Measurements from ENCODE around the gene GLRA1. TPM values are rescaled to one million over a fixed set of nuclear protein-coding genes. Genes with fewer than 3 reads are reported as not detected.

The GLRA1 gene
- total RNA-seq, 1 donor from 2014 or later: not detected

DNA sequence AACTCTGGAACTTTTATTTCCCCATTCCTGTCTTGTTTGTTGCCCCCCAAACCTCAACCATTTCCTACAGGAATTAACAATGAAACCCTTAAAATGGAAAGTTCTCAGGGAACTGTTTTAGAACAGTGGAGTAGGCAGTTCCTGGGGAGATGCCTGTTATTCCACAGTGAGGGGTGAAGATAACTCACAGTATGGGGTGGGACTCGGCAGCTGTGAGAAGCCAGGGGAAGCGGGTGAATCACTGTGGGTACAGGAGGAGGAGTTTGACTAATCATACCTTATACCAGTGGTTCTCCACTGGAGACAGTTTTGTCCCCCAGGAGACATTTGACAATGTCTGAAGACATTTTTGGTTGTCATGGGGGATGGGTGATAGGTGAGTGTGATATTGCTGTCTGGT lies 36.9 kb upstream of the GLRA1 start:
- Mint-ChIP-seq H3K27me3 (ENCODE audit: unreplicated experiment) (peaks cover 5% of the 10 kb centered on the region), H3K9me3 (ENCODE audit: unreplicated experiment) (no peaks in the 10 kb centered on the region), H3K36me3 (ENCODE audit: low read depth, unreplicated experiment) (no peaks in the 10 kb centered on the region), H3K27ac (ENCODE audit: unreplicated experiment) (no peak overlapping the region), H3K4me1 (ENCODE audit: unreplicated experiment) (no peaks in the 10 kb centered on the region), H3K4me3 (ENCODE audit: unreplicated experiment) (no peak overlapping the region)
- DNase-seq (ENCODE audit: low spot score): no peak
- TF ChIP-seq, protein P1, sequence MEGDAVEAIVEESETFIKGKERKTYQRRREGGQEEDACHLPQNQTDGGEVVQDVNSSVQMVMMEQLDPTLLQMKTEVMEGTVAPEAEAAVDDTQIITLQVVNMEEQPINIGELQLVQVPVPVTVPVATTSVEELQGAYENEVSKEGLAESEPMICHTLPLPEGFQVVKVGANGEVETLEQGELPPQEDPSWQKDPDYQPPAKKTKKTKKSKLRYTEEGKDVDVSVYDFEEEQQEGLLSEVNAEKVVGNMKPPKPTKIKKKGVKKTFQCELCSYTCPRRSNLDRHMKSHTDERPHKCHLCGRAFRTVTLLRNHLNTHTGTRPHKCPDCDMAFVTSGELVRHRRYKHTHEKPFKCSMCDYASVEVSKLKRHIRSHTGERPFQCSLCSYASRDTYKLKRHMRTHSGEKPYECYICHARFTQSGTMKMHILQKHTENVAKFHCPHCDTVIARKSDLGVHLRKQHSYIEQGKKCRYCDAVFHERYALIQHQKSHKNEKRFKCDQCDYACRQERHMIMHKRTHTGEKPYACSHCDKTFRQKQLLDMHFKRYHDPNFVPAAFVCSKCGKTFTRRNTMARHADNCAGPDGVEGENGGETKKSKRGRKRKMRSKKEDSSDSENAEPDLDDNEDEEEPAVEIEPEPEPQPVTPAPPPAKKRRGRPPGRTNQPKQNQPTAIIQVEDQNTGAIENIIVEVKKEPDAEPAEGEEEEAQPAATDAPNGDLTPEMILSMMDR (IDR thresholded peaks at IDR 0.05; ENCODE audit: unreplicated experiment): no peak

DNA sequence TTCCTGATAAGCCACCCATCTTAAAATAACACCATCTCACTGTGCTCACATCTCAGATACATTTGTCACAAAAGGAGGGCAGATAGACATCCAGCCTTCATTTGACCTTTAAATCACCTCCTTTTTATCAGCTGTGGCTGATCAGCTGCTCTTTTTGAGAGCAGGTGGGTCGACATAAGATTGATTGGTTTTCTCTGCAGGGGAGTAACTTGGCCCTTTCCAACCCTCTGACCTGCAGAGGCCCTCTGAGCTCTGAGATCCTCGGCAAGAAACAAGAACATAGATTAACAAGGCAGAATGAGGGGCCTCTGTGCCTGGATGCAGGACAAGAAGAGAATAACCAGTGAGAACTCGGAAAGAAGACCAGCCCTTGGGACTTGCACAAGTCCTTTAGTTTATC lies 33.5 kb upstream of the GLRA1 start:
- Mint-ChIP-seq H3K9me3 (ENCODE audit: unreplicated experiment) (no peaks in the 10 kb centered on the region), H3K4me3 (ENCODE audit: unreplicated experiment) (no peak overlapping the region), H3K27me3 (ENCODE audit: unreplicated experiment) (peaks cover 3% of the 10 kb centered on the region), H3K4me1 (ENCODE audit: unreplicated experiment) (no peaks in the 10 kb centered on the region), H3K36me3 (ENCODE audit: low read depth, unreplicated experiment) (no peaks in the 10 kb centered on the region), H3K27ac (ENCODE audit: unreplicated experiment) (no peak overlapping the region)
- DNase-seq (ENCODE audit: low spot score): no peak
- TF ChIP-seq, protein P1 (IDR thresholded peaks at IDR 0.05; ENCODE audit: unreplicated experiment): no peak

DNA sequence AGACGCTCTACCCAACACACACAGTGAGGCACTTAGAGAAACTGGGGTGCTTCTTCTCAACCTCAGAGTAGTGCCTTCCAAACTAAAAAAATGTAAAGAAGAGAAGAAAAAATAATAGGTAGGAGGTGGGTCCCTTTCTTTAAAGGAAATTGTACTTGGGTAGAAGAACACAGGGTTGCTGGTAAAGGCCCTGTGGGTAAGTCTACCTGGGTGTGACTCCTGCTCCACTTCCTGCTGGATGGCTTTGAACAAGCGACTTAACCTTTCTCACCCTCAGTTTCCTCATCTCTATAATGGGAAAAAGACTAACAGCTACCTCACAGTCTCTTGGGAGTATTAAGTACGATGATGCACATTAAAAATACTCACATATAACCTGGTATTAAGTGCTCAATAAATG lies 32.1 kb upstream of the GLRA1 start:
- Mint-ChIP-seq H3K9me3 (ENCODE audit: unreplicated experiment) (no peaks in the 10 kb centered on the region), H3K36me3 (ENCODE audit: low read depth, unreplicated experiment) (no peaks in the 10 kb centered on the region), H3K27ac (ENCODE audit: unreplicated experiment) (no peak overlapping the region), H3K4me1 (ENCODE audit: unreplicated experiment) (no peaks in the 10 kb centered on the region), H3K4me3 (ENCODE audit: unreplicated experiment) (no peak overlapping the region), H3K27me3 (ENCODE audit: unreplicated experiment) (peaks cover 1% of the 10 kb centered on the region)
- TF ChIP-seq, protein P1 (IDR thresholded peaks at IDR 0.05; ENCODE audit: unreplicated experiment): no peak
- no peak for DNase-seq (ENCODE audit: low spot score)

DNA sequence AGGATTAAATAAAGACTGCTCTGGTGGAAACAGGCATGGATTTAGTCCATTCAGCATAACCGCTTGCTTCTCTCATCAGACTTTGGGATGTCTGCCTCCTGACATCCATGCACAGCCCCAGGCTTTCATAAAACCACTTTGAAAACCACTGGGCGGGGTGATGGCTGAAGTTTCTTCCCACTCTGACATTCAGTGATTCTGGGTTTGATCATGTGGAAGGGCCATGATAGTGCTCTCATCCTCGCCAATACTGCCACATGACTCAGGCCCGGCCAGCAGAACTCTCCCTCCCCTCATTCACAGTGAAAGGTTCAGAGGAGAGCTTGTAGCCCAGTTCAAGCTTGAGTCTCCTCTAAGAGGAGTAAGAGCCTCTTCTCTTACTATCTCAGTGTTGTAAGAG lies 29.6 kb upstream of the GLRA1 start:
- Mint-ChIP-seq H3K27ac (ENCODE audit: unreplicated experiment) (no peak overlapping the region), H3K4me3 (ENCODE audit: unreplicated experiment) (no peak overlapping the region), H3K36me3 (ENCODE audit: low read depth, unreplicated experiment) (no peaks in the 10 kb centered on the region), H3K27me3 (ENCODE audit: unreplicated experiment) (peaks cover 1% of the 10 kb centered on the region), H3K9me3 (ENCODE audit: unreplicated experiment) (no peaks in the 10 kb centered on the region), H3K4me1 (ENCODE audit: unreplicated experiment) (peaks cover 7% of the 10 kb centered on the region)
- no peak for DNase-seq (ENCODE audit: low spot score)
- TF ChIP-seq, protein P1 (IDR thresholded peaks at IDR 0.05; ENCODE audit: unreplicated experiment): no peak

DNA sequence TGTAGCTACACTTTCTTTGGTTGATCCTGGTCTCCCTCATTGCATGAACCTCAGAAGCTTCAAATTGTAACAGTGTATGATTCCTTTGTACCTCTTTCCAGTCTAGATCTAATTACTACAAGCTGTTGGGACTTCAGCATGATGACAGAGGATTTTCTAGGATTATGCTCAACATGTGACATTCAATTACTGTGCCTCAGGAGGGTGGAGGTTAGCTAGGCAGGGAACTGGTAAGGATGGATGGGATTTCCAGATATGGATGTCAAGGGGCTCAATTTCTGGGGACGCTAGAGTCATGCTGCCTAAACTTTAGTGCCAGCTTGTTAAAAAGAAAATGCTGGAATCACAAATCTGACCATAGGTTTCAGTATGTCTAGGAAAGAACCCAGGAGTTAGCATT lies 29.2 kb upstream of the GLRA1 start:
- DNase-seq (ENCODE audit: low spot score): no peak
- TF ChIP-seq, protein P1 (IDR thresholded peaks at IDR 0.05; ENCODE audit: unreplicated experiment): no peak
- H3K27ac Mint-ChIP-seq (ENCODE audit: unreplicated experiment): no peak overlapping the region
- no peaks in the 10 kb centered on the region for H3K9me3 Mint-ChIP-seq (ENCODE audit: unreplicated experiment)
- H3K27me3 Mint-ChIP-seq (ENCODE audit: unreplicated experiment): peaks cover 1% of the 10 kb centered on the region
- peaks cover 7% of the 10 kb centered on the region for H3K4me1 Mint-ChIP-seq (ENCODE audit: unreplicated experiment)
- H3K4me3 Mint-ChIP-seq (ENCODE audit: unreplicated experiment): no peak overlapping the region
- H3K36me3 Mint-ChIP-seq (ENCODE audit: low read depth, unreplicated experiment): no peaks in the 10 kb centered on the region

Measured in endothelial cell (in vitro differentiated cells).